GM19455 (cell line): ENCODE measurements around the gene NCOR1.

Experiments used
- ATAC-seq: cut with Tn5 transposase; IDR thresholded peaks from one replicate; pipeline ENCODE4 v1.9.1; 2021; ENCODE audit not compliant: unreplicated experiment

The NCOR1 gene

GRCh38 chr17:15981646-15982580 lies 233.4 kb downstream of the NCOR1 start:
- ATAC-seq, result no peak

GRCh38 chr17:15981208-15981607 lies 234.1 kb downstream of the NCOR1 start:
- peak; percentile 79 for ATAC-seq
